Activated T-cell treated with anti-CD3 and anti-CD28 coated beads for 1 hour (primary cell): Measurements from ENCODE around the gene NTM.

Source experiments
- DNase-seq: peaks from one replicate; pipeline ENCODE4 v3.0.0-alpha.2; 2020; ENCODE audit warnings: low read depth

The NTM gene

GRCh38 chr11:132114743-132115142 lies 744.3 kb downstream of the NTM start:
- DNase-seq, result no peak

- DNase-seq, result no peak
Measured at GRCh38 chr11:132115454-132115853, 745.0 kb downstream of the NTM start.

GRCh38 chr11:132116516-132116915 lies 746.1 kb downstream of the NTM start:
- DNase-seq, result no peak

GRCh38 chr11:132118661-132119060 lies 748.2 kb downstream of the NTM start:
- no peak for DNase-seq

- no peak for DNase-seq
Measured at GRCh38 chr11:132119573-132119972, 749.2 kb downstream of the NTM start.

GRCh38 chr11:132122735-132123134 lies 752.3 kb downstream of the NTM start:
- DNase-seq, result no peak

GRCh38 chr11:132123449-132123848 lies 753.0 kb downstream of the NTM start:
- DNase-seq, result no peak

GRCh38 chr11:132123854-132124835 lies 753.7 kb downstream of the NTM start:
- no peak for DNase-seq

GRCh38 chr11:132125988-132126871 lies 755.8 kb downstream of the NTM start:
- no peak for DNase-seq

GRCh38 chr11:132126973-132127899 lies 756.8 kb downstream of the NTM start:
- DNase-seq, result no peak

GRCh38 chr11:132127900-132128288 lies 757.5 kb downstream of the NTM start:
- DNase-seq, result no peak

GRCh38 chr11:132131047-132131446 lies 760.6 kb downstream of the NTM start:
- DNase-seq, result no peak

- DNase-seq, result no peak
Measured at GRCh38 chr11:132131961-132132360, 761.5 kb downstream of the NTM start.

GRCh38 chr11:132134322-132134721 lies 763.9 kb downstream of the NTM start:
- DNase-seq, result no peak

- DNase-seq, result no peak
Measured at GRCh38 chr11:132137289-132137980, 767.0 kb downstream of the NTM start.

- DNase-seq, result no peak
Measured at GRCh38 chr11:132137981-132138313, 767.5 kb downstream of the NTM start.

GRCh38 chr11:132139181-132139580 lies 768.8 kb downstream of the NTM start:
- no peak for DNase-seq

- DNase-seq, result no peak
Measured at GRCh38 chr11:132140056-132140455, 769.6 kb downstream of the NTM start.

GRCh38 chr11:132142121-132142520 lies 771.7 kb downstream of the NTM start:
- no peak for DNase-seq

GRCh38 chr11:132142554-132142953 lies 772.1 kb downstream of the NTM start:
- DNase-seq, result no peak

GRCh38 chr11:132147464-132147863 lies 777.0 kb downstream of the NTM start:
- DNase-seq, result no peak
